ENCODE data around the gene CASKIN1.

DNA sequence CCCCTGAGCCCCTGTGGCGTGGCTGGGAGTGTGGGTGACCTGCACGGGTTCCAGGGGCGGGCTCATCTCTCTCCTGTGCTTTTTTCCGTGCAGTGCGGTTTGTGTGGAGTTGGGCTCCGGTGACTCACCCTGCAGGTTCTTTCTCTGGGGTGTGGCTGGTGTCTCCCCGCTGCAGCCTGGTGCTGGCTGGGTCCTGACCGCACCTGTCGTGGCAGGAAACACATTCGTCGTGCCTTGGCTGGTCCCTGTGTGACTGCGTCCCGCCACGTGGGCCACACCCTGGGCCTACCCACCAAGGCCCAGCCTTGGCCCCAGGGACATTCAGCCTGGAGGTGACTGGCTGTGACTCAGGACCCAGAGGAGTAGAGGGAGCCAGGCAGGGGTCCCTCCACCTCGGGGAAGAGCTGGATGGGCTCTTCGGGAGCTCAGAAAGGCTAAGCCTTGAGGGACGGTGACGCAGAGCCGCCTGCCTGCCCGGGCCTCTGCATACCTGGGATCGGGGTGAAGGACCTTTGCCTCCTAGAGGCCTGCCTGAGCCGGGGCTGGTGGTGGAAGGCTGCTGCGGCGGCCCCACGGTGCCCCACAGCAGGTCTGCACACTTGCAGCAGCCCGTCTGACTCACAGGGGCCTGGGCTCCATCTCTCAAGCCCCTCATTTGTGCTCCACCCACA, 33.1 kb downstream of the CASKIN1 start:
- TF ChIP-seq, protein P1, sequence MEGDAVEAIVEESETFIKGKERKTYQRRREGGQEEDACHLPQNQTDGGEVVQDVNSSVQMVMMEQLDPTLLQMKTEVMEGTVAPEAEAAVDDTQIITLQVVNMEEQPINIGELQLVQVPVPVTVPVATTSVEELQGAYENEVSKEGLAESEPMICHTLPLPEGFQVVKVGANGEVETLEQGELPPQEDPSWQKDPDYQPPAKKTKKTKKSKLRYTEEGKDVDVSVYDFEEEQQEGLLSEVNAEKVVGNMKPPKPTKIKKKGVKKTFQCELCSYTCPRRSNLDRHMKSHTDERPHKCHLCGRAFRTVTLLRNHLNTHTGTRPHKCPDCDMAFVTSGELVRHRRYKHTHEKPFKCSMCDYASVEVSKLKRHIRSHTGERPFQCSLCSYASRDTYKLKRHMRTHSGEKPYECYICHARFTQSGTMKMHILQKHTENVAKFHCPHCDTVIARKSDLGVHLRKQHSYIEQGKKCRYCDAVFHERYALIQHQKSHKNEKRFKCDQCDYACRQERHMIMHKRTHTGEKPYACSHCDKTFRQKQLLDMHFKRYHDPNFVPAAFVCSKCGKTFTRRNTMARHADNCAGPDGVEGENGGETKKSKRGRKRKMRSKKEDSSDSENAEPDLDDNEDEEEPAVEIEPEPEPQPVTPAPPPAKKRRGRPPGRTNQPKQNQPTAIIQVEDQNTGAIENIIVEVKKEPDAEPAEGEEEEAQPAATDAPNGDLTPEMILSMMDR (IDR thresholded peaks at IDR 0.05; ENCODE audit: borderline replicate concordance, extremely low read depth, low read length, poor library complexity, severe bottlenecking) = no peak
- no peak for TF ChIP-seq EZH2 (IDR thresholded peaks at IDR 0.05; ENCODE audit: borderline replicate concordance, low read depth, low read length, severe bottlenecking)

Measured in DND-41 (cell line).